Measurements from ENCODE around the gene BRD1. TPM values are rescaled to one million over a fixed set of nuclear protein-coding genes. Genes with fewer than 3 reads are reported as not detected.
A peak's percentile ranks its signal among the peaks of the same experiment; 100 is the strongest.
"Not testable (repeated sequence)": the region's sequence is repeated elsewhere in the genome, so short reads cannot be mapped to it uniquely, and the experiment has no call there.

Gene BRD1
- total RNA-seq, 2 donors from 2014 or later = 42.3 to 43.4 TPM

- DNase-seq (no peak), ATAC-seq (replicated peaks in 1 of 2) (no peak)
- Mint-ChIP-seq H3K4me1 (ENCODE audit: low read depth) (peaks cover 14% of the 10 kb centered on the region), H3K9me3 (peaks cover 5 to 7% of the 10 kb centered on the region in 2 donors), H3K4me3 (no peak overlapping the region), H3K27ac (peak overlapping the region; percentile 35), H3K27me3 (ENCODE audit: low read depth) (no peaks in the 10 kb centered on the region), H3K36me3 (ENCODE audit: insufficient read depth in 2 of 2) (peaks cover 3 to 11% of the 10 kb centered on the region in 2 donors)
Observed at GRCh38 chr22:49768951-49769690, 58.6 kb downstream of the BRD1 start.

- no peak for ATAC-seq (replicated peaks in 1 of 2)
- peaks cover 6% of the 10 kb centered on the region for H3K4me1 Mint-ChIP-seq (ENCODE audit: low read depth)
- no peak overlapping the region for H3K4me3 Mint-ChIP-seq
- peaks cover 5 to 7% of the 10 kb centered on the region in 2 donors for H3K9me3 Mint-ChIP-seq
- H3K36me3 Mint-ChIP-seq (ENCODE audit: insufficient read depth in 2 of 2) = peaks cover 3 to 7% of the 10 kb centered on the region in 2 donors
- no peak for DNase-seq
- H3K27me3 Mint-ChIP-seq (ENCODE audit: low read depth) = no peaks in the 10 kb centered on the region
- no peak overlapping the region for H3K27ac Mint-ChIP-seq
Observed at GRCh38 chr22:49768077-49768910, 59.4 kb downstream of the BRD1 start.

- Mint-ChIP-seq H3K4me1 (ENCODE audit: low read depth) (peaks cover 5% of the 10 kb centered on the region), H3K4me3 (no peak overlapping the region), H3K9me3 (peaks cover 5 to 7% of the 10 kb centered on the region in 2 donors), H3K36me3 (ENCODE audit: insufficient read depth in 2 of 2) (peaks cover 3 to 7% of the 10 kb centered on the region in 2 donors), H3K27ac (no peak overlapping the region), H3K27me3 (ENCODE audit: low read depth) (no peaks in the 10 kb centered on the region)
- ATAC-seq (replicated peaks in 1 of 2) = peak; percentile 34 to 48
- DNase-seq = peak; percentile 24 to 46
Observed at GRCh38 chr22:49767355-49768062, 60.2 kb downstream of the BRD1 start.

GRCh38 chr22:49765951-49766350 lies 61.7 kb downstream of the BRD1 start:
- no peak for ATAC-seq (replicated peaks in 1 of 2)
- no peaks in the 10 kb centered on the region for H3K27me3 Mint-ChIP-seq (ENCODE audit: low read depth)
- H3K27ac Mint-ChIP-seq = no peak overlapping the region
- DNase-seq = no peak
- no peak overlapping the region for H3K4me3 Mint-ChIP-seq
- H3K36me3 Mint-ChIP-seq (ENCODE audit: insufficient read depth in 2 of 2) = peaks cover 3 to 7% of the 10 kb centered on the region in 2 donors
- H3K4me1 Mint-ChIP-seq (ENCODE audit: low read depth) = peaks cover 15% of the 10 kb centered on the region
- H3K9me3 Mint-ChIP-seq = peaks cover 5 to 7% of the 10 kb centered on the region in 2 donors

- peaks cover 5 to 7% of the 10 kb centered on the region in 2 donors for H3K9me3 Mint-ChIP-seq
- DNase-seq = no peak
- no peak for ATAC-seq (replicated peaks in 1 of 2)
Observed at GRCh38 chr22:49765091-49765771, 62.4 kb downstream of the BRD1 start.

GRCh38 chr22:49764127-49764581 lies 63.5 kb downstream of the BRD1 start:
- peaks cover 3 to 7% of the 10 kb centered on the region in 2 donors for H3K36me3 Mint-ChIP-seq (ENCODE audit: insufficient read depth in 2 of 2)
- no peak overlapping the region for H3K4me3 Mint-ChIP-seq
- H3K27me3 Mint-ChIP-seq (ENCODE audit: low read depth) = no peaks in the 10 kb centered on the region
- DNase-seq (no peak), ATAC-seq (replicated peaks in 1 of 2) (no peak)
- peaks cover 5 to 7% of the 10 kb centered on the region in 2 donors for H3K9me3 Mint-ChIP-seq
- H3K27ac Mint-ChIP-seq = no peak overlapping the region
- H3K4me1 Mint-ChIP-seq (ENCODE audit: low read depth) = peaks cover 18% of the 10 kb centered on the region

More at GRCh38 chr22:49765091-49765771, 62.4 kb downstream of the BRD1 start:
- H3K4me1 Mint-ChIP-seq (ENCODE audit: low read depth) = peaks cover 18% of the 10 kb centered on the region
- H3K27ac Mint-ChIP-seq = no peak overlapping the region
- no peaks in the 10 kb centered on the region for H3K27me3 Mint-ChIP-seq (ENCODE audit: low read depth)
- H3K4me3 Mint-ChIP-seq = no peak overlapping the region
- peaks cover 3 to 7% of the 10 kb centered on the region in 2 donors for H3K36me3 Mint-ChIP-seq (ENCODE audit: insufficient read depth in 2 of 2)

GRCh38 chr22:49763696-49764095 lies 64.0 kb downstream of the BRD1 start:
- H3K36me3 Mint-ChIP-seq (ENCODE audit: insufficient read depth in 2 of 2) = peaks cover 3 to 7% of the 10 kb centered on the region in 2 donors
- peaks cover 18% of the 10 kb centered on the region for H3K4me1 Mint-ChIP-seq (ENCODE audit: low read depth)
- H3K9me3 Mint-ChIP-seq = peaks cover 5 to 7% of the 10 kb centered on the region in 2 donors
- H3K27me3 Mint-ChIP-seq (ENCODE audit: low read depth) = no peaks in the 10 kb centered on the region
- ATAC-seq (replicated peaks in 1 of 2) (no peak), DNase-seq (no peak)
- H3K4me3 Mint-ChIP-seq = no peak overlapping the region
- no peak overlapping the region for H3K27ac Mint-ChIP-seq

GRCh38 chr22:49763138-49763537 lies 64.5 kb downstream of the BRD1 start:
- Mint-ChIP-seq H3K27ac (no peak overlapping the region), H3K4me3 (no peak overlapping the region), H3K9me3 (peaks cover 5 to 7% of the 10 kb centered on the region in 2 donors), H3K27me3 (ENCODE audit: low read depth) (no peaks in the 10 kb centered on the region), H3K36me3 (ENCODE audit: insufficient read depth in 2 of 2) (peaks cover 3 to 7% of the 10 kb centered on the region in 2 donors), H3K4me1 (ENCODE audit: low read depth) (peaks cover 15% of the 10 kb centered on the region)
- ATAC-seq (replicated peaks in 1 of 2) (no peak), DNase-seq (no peak)

GRCh38 chr22:49762571-49762970 lies 65.1 kb downstream of the BRD1 start:
- DNase-seq = not testable (repeated sequence)

GRCh38 chr22:49761836-49762235 lies 65.8 kb downstream of the BRD1 start:
- Mint-ChIP-seq H3K4me3 (no peak overlapping the region), H3K9me3 (peaks cover 2% of the 10 kb centered on the region in 2 donors), H3K36me3 (ENCODE audit: insufficient read depth in 2 of 2) (peaks cover 0 to under 1% of the 10 kb centered on the region in 2 donors), H3K27ac (no peak overlapping the region), H3K4me1 (ENCODE audit: low read depth) (peaks cover 13% of the 10 kb centered on the region), H3K27me3 (ENCODE audit: low read depth) (no peaks in the 10 kb centered on the region)
- ATAC-seq (replicated peaks in 1 of 2) (no peak), DNase-seq (no peak)

More at GRCh38 chr22:49762571-49762970, 65.1 kb downstream of the BRD1 start:
- ATAC-seq (replicated peaks in 1 of 2); H3K36me3 Mint-ChIP-seq (ENCODE audit: insufficient read depth in 2 of 2); H3K9me3 Mint-ChIP-seq; H3K27me3 Mint-ChIP-seq (ENCODE audit: low read depth); H3K27ac Mint-ChIP-seq; H3K4me3 Mint-ChIP-seq: not testable (repeated sequence)
- H3K4me1 Mint-ChIP-seq (ENCODE audit: low read depth) = peaks cover 13% of the 10 kb centered on the region

GRCh38 chr22:49760630-49761571 lies 66.8 kb downstream of the BRD1 start:
- Mint-ChIP-seq H3K4me1 (ENCODE audit: low read depth) (peaks cover 13% of the 10 kb centered on the region), H3K36me3 (ENCODE audit: insufficient read depth in 2 of 2) (no peaks in the 10 kb centered on the region), H3K4me3 (no peak overlapping the region), H3K27ac (no peak overlapping the region), H3K9me3 (no peaks in the 10 kb centered on the region), H3K27me3 (ENCODE audit: low read depth) (no peaks in the 10 kb centered on the region)
- DNase-seq = no peak
- ATAC-seq (replicated peaks in 1 of 2) = peak; percentile 28 to 32
